Embryonic facial prominence (tissue), 1 donor: ENCODE measurements around the gene PAPLN.

Source experiments
- DNase-seq: peaks from one replicate; pipeline ENCODE4 v3.0.0-alpha.2; 2016; ENCODE audit errors: extremely low spot score

The PAPLN gene

DNA sequence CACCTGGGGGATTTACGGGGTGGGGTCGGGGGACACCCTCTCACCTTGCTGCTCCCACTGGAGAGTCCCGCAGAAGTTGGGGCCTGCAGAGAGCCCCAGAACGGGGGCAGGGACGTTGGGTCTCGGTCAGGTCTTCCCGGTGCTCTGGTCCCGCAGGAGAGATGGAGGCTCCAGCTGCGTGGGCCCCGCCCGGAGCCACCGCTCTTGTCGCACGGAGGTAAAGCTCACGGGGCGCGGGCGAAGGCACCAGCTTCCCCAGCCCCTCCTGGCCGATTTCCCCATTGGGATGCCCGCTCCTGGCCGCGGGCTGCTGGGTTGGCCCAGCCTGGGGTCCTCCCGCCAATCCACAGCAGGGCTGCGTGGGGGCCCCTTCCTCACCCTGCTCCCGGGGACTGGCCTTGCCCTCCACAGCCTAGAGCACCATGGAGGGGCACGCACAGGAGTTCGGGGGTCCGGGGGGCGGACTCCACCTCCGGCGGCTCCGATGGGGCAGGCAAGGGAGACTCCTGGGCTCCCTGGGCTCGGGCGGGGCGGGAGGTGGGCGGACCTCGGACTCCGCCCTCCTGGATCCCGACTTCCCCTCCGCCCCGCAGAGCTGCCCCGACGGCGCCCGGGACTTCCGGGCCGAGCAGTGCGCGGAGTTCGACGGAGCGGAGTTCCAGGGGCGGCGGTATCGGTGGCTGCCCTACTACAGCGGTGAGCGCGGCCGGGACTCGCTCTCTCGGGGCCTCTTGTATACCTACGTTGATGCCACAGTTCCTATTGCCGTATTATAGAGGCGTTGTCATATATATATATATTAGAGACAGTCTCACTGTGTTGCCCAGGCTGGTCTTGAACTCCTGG lies 8.4 kb downstream of the PAPLN start:
- no peak for DNase-seq

DNA sequence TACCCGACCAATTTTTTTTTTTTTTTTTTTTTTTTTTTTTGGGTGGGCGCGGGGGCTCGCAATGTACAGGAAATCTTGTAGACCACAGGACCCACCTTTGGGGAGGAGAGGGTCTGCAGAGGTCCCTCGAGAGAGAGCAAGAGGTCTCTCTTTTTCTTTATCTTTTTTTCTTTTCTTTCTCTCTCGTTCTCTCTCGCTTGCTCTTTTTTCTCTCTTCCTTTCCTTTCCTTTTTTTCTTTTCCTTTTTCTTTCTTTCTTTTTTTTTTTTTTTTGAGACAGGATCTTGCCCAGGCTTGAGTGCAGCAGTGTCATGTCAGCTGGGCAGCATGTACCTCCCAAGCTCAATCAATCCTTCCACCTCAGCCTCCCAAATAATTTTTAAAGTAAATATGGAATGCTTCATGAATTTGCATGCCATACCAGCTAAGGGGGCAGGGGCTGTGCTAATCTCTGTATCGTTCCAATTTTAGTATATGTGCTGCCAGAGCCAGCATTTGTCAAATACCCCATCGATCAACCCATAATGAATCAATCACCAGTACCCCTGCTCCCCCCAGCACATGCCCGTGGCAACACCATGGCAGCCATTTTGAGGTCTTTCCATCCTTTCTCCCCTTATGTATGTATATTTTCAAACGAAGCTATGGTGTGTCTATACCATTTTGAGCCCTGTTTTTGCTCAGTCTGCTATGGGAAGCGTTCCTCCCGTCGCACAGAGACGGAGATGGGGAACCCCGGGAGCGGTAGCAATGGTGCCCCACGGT lies 9.3 kb downstream of the PAPLN start:
- no peak for DNase-seq

DNA sequence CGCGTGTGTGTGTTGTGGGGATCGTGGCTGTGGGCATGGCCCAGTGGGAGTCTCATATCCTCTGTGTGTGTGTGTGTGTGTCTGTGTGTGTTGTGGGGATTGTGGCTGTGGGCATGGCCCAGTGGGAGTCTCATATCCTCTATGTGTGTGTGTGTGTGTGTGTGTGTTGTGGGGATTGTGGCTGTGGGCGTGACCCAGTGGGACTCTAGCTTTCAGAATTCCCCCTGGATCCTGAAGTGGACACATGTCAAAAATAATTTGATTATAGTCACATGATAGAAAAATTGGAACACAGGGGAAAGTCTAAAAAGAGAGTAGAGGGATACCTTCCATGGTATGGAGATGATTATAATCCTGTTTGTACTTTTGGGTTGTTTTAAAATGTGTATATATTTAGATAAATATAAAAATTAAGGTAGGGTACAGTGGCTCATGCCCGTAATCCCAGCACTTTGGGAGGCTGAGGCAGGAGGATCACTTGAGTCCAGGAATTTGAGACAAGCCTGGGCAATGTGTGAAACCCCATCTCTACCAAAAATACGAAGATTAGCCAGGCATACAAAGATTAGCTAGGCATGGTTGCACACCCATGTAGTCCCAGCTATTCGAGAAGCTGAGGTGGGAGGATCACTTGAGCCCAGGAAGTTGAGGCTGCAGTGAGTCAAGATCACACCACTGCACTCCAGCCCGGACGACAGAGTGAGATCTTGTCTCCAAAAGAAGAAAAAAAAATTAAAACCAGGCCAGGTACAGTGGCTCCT lies 11.0 kb downstream of the PAPLN start:
- DNase-seq = no peak

DNA sequence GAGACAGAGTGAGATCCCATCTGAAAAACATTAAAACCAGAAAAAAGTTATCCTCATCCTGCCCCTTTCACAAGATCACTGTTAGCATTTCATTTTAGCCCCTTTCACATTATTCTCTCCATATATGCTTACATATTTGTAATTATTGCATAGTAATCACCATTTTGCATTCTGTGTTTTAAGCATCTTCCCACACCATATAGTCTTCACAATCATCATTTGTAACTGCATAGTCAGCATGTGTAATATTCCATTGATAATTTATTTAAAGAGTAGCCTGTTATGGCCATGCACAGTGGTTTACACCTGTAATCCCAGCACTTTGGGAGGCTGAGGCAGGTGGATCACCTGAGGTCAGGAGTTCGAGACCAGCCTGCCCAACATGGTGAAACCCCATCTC lies 11.8 kb downstream of the PAPLN start:
- DNase-seq = no peak

DNA sequence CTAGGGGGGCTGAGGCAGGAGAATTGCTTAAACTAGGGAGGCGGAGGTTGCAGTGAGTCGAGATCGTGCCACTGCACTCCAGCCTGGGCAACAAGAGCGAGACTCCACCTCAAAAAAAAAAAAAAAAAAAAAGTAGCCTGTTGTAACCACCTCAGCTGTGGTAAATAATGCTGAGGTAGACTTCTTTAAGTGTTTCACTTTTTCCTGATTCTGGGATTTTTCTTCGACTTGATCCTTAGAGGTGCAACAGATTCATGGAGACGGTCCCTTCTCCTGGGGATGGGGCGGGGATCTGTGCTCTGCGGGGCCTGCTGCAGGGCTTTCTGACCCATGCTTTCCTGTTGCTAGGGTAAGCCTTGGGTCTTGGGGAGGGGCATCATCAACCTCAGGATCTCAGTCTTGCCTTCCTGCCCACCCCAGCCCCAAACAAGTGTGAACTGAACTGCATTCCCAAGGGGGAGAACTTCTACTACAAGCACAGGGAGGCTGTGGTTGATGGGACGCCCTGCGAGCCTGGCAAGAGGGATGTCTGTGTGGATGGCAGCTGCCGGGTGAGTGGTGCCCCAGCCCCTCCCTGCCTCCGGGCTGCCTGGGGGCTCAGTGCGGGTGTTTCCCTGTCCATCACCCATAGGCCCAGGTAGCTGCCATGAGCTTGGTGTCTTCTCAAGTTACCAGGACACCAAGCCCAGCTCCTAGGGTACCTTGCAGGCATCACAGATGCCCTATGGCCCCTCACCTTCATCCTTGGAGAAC lies 12.4 kb downstream of the PAPLN start:
- DNase-seq = no peak

DNA sequence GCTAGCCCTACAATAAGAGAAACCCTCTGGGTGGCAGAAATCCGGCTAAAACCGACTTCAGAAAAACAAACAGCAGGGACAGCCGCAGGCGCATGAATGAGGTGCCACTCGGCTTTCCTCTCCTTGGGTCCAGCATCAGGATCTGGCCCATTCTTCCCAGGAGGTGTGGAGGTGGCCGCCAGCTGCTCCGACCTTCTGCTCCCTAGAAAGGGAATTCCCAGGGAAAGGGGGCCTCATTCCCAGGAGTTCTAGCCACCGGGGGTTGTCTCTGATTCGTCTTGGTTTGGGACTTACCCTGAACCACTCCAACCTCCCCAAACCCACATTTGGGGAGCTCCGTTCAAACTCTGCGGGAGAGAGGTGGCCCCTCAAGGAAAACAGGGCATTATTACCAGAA lies 13.0 kb downstream of the PAPLN start:
- no peak for DNase-seq

DNA sequence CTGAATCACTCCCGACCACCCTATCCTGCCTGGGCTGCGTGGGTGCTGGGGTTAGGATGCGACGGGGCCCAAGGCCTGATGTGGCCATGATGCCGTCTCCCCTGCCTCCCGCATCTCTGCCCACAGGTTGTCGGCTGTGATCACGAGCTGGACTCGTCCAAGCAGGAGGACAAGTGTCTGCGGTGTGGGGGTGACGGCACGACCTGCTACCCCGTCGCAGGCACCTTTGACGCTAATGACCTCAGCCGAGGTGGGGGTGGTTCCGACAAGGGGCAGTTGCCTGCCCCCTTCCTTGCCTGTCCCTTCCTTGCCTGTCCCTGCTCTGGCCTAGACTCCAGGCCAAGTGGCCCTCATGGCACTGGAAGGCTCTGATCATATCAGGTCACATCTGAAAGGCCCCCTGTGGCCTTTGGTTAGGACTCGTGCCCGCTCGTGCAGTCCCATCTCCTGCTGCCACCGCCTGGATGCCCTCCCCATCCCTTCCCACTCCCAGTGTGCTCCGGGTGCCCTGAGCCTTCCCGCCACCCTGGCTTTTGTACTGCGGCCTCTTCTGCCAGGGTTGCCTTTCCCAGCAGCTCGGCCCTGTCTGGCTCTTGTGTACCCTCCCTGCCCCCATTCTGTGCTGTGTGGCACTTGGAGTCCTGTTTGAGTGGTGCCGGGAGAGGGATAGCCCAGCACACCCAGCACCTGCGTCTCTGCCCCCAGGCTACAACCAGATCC lies 13.6 kb downstream of the PAPLN start:
- DNase-seq = no peak

DNA sequence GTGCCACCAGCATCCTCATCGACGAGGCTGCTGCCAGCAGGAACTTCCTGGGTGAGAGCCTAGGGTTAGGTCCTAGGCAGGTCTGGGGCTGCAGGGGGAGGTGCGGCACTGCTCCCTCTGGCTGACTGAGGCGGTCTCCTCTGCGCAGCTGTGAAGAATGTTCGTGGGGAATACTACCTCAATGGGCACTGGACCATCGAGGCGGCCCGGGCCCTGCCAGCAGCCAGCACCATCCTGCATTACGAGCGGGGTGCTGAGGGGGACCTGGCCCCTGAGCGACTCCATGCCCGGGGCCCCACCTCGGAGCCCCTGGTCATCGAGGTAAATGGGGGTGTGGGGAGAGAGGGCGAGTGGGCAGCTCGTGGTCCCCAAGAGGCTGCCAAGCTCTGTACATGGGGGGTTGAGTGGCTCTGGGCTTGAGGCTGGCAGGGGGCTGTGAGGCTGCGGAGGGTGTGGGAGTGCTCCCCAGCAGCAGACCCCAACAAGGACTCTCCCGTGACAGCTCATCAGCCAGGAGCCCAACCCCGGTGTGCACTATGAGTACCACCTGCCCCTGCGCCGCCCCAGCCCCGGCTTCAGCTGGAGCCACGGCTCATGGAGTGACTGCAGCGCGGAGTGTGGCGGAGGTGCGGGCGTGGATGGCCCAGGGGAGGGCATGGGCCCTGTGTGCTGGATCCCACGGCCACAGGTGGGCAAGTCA lies 14.4 kb downstream of the PAPLN start:
- DNase-seq = no peak

DNA sequence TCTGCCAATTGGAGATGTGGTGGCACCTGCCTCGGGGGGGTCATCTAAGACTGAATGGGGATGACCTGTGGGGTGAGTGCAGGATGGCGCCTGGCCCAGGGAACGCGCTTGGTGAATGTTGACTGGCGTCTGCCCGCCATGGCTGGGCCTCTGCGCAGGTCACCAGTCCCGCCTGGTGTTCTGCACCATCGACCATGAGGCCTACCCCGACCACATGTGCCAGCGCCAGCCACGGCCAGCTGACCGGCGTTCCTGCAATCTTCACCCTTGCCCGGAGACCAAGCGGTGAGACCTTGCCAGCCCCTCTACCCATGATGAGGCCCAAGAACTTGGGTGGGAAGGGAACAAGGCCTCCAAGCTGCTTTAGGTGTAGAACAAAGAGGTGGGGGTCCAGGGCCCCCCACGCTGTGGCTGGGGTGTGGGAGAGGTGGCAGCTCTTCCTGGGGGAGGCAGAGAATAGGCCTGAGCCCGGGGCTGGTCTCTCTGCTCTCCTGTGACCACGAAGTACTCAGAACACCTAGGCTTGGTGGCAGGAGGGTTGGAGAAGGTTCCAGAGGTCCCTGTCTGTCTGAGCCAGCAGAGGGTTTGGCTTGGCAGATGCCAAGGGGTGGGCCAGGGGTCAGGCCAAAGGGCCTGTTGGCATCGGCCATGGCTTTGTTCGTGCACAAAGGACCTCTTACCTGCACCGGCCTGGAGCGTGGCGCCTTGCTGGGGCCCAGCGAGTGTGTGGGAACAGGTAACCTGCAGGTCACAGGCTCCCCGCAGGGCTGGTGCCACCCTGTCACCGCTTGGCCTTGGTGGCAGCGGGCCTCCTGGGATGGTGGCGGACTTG lies 15.4 kb downstream of the PAPLN start:
- DNase-seq = no peak

DNA sequence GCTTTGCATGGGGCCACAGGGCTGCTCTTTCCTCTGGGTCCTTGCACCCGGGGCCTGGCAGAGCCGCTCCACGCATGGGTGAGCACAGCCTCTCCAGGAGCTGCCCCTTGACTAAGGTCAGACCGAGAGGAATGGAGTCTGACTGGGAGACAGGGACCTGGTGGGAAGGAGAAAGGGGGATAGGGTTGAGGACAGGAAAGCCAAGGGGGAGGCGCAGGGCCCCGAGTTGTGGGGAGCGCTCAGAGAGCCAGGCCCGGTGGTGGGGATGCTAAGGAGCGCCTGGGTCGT lies 16.0 kb downstream of the PAPLN start:
- no peak for DNase-seq

DNA sequence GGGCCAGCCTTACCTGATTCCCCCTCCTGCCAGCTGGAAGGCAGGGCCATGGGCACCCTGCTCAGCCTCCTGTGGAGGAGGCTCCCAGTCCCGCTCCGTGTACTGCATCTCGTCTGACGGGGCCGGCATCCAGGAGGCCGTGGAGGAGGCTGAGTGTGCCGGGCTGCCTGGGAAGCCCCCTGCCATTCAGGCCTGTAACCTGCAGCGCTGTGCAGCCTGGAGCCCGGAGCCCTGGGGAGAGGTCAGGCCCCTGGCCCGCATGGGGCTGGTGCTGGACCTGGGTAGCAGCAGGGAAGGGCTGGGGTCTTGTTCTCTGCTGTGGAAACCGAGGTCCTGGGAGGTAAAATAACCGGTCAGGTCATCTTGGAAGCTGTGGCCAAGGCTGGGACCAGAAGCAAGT lies 16.4 kb downstream of the PAPLN start:
- DNase-seq = no peak

DNA sequence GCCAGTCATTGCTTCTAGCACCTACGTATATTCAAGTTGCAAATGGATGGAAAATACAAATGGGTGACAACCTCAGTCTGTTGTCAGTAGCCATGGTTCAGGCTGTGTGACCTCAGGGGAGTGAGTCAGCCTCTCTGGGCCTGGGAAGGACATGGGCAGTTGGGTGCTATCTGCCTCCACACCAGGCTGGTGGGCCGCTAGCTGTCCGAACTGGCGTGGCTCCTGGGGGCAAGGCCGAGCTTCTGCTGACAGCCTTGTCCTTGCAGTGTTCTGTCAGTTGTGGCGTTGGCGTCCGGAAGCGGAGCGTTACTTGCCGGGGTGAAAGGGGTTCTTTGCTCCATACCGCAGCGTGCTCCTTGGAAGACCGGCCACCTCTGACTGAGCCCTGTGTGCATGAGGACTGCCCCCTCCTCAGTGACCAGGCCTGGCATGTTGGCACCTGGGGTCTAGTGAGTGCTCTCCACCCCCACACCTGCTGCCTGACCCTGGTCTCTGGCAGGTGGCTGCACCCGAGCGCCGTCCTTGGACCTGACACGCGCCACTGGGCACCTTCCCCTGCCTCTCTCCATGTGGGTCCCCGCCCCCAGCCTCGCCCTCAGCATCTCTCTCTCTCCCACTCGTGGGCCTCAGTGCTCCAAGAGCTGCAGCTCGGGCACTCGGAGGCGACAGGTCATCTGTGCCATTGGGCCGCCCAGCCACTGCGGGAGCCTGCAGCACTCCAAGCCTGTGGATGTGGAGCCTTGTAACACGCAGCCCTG lies 17.1 kb downstream of the PAPLN start:
- DNase-seq = no peak

DNA sequence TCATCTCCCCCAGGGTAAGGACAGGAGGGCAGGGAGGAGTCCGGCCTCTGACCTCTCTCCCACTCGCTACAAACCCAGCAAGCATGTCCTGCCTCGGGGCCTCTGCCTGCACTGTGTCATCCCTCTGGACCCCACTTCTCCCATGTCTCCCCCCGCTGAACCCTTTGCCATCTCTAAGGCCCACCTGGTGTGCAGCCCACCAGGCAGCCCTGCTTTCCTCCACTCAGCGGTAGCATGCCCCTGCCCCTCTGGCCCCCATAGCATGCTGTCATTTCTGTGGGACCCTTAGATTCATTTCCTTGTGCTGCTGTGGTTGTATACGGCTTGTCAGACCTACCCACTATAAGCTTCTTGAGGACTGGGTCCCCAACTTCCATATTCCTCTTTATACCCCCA lies 17.7 kb downstream of the PAPLN start:
- no peak for DNase-seq

DNA sequence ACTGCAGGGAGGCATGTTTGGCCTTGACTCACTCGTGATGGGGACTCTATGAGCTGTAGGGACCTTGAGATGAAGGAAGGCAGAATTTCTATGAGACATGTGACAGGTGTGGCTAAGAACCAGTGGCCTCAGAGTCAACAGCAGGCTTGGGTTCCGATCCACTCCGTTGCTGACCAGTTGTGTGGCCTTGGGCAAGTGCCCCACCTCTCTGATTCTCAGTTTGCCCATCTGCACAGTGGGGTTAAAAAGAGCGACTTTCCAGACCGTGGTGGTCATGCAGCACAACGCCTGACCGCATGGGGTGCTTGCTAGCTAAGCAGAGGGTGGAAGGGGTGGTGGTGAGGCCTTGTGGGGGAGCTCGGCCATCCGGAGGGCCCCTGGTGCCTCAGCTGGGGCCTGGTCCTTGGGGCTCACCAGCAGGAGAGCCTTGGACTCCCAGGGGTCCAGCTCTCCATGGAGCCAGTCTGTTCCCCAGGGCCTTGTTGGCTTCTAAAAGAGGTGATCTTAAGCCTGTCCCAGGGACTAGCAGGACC lies 18.5 kb downstream of the PAPLN start:
- no peak for DNase-seq

DNA sequence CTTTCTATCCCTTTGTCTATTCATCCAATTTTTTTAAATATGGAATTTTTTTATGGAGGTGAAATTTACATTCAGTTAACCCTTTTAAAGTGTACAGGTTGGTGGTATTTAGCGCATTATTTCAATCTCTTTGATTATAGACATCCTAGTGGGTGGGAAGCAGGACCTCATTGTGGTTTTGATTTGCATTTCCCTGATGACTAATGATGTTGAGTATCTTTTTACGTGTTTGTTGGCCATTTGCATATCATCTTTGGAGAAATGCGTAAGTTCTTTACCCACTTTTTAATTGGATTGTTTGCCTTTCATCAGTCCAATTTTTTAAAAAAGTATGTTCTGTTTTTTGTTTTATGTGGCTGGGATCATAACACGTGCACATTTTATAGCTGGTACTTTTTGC lies 20.8 kb downstream of the PAPLN start:
- no peak for DNase-seq

DNA sequence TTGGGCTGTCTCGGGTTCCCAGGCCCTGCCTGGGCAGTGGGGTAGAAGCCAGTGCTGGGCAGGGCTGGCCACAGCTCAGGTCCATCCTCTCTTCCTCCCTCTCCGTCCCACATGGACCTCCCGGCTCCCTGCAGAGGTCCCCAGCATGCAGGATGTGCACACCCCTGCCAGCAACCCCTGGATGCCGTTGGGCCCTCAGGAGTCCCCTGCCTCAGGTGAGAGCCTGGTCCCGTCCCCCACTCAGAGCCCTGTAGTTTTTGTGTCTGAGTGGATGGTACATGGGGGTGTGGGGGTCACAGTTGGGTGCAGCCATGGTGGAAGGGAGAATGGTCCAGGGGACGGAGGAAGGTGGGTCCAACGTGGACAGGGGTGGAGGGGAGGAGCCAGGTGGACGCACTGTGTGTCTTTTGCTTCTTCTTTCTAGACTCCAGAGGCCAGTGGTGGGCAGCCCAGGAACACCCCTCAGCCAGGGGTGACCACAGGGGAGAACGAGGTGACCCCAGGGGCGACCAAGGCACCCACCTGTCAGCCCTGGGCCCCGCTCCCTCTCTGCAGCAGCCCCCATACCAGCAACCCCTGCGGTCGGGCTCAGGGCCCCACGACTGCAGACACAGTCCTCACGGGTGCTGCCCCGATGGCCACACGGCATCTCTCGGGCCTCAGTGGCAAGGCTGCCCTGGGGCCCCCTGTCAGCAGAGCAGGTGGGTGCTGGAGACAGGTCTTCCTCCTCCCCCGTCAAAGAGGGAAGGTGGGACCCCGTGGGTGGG lies 21.7 kb downstream of the PAPLN start:
- DNase-seq = no peak

DNA sequence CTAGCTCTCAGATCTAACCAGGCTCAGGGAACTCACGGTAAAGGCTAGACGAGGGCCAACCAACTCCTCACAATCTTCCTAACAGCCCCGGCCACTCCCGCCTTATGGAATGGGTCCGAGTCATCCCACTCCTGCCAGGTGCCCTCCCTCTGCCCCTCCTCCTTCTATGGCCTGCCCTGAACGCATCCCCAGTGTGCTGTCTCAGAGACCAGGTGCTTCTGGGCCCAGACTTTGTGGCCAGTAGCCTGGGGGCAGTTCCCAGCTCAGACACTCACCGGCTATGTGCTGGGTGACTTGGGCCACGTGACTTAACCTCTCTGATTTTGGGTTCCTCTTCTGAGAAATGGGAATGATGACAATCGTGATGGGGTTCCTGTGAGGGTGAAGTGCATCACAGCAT lies 22.5 kb downstream of the PAPLN start:
- no peak for DNase-seq

DNA sequence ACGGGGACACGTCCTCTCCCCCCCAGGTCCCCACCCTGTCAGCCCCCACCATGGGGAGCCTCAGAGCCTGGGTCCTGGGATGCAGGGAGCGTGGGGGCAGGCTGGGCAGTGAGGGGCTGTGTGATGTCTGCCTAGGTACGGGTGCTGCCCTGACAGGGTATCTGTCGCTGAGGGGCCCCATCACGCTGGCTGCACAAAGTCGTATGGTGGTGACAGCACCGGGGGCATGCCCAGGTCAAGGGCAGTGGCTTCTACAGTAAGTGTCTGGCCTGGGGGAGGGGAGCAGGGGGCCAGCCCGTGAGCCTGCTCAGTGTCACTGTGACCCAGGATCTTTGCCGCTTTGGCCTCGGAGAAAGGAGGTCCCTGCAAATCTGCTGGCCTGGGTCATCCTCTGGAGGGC lies 23.3 kb downstream of the PAPLN start:
- DNase-seq = no peak
